Measurements from ENCODE around the gene NKX2-3.

Gene NKX2-3

DNA sequence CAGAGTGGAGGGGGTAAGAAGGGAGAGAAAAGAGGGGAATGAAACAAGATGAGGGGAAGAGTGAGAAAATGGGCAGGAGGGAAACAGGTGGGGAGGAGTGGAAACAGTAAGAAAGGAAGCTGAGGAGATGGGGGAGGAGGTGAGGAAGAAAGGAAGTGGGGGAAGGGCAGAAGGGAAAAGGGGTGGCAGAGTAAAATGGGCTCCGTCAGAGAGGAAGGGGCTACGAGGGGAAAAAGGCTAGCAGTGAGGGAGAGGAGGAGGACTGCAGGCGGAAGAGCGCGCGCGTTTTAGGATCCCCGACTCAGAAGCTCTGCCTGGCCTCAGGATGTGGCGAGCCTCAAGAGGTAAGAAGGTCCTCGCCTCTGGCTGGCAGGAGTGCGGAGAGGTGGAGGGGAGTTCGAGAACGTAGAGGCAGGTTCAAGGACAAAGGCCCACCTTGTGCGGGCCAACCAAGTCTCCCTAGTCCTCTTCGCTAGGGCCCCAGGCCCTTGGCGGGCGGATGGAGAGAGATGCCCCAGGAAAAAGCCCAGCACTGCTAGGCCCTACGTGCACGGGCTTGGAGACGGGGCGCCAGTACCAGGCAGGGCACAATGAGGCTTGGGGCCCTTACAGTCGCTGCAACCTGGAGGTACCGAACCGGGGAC is 5.8 kb upstream of the NKX2-3 start:
- no peak for DNase-seq

DNA sequence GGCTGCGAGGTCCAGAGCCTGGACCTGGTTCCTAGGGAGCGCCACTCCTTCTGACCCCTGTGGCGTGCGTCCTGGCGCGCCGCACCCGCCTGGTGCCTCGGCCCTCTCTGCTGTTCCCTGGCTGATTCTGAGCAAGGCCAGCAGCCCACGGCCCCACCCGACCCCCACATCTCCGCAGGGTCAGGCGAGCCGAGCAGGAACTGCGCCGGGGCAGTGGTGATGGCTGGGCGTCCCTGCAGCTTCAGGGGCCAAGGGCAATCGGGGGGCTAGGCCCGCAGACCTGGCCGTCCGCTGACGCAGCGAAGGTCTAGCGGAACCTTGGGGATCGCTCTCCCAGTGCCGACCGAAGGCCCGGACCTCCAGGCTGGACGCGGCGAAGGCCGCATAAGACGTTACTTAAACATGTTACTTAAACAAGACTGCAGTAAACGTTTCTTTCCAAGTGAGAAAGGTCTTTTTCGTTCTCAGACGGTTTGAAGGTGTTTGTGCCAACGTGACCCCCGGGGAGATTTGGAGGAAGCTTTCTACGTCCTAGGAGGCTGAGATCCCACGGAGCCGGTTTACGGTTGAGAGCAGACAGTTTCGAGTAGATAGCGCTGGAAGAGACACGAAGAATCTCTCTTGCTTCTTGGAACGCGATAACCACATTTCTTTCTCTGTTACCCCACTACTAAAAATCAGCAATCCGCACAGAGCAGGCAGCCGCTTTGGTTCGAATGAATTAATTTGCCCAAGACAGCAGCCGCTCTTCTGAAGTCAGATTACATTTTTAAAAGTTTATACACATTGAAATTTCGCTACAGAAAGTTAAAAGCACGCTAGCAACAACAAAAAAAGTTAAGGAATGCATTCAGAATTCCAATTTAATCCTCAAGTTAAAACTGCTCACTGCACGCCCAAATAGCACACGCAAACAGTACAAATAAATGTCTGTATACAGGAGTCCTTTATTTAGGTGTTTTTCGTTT is 4.9 kb upstream of the NKX2-3 start:
- DNase-seq = no peak

DNA sequence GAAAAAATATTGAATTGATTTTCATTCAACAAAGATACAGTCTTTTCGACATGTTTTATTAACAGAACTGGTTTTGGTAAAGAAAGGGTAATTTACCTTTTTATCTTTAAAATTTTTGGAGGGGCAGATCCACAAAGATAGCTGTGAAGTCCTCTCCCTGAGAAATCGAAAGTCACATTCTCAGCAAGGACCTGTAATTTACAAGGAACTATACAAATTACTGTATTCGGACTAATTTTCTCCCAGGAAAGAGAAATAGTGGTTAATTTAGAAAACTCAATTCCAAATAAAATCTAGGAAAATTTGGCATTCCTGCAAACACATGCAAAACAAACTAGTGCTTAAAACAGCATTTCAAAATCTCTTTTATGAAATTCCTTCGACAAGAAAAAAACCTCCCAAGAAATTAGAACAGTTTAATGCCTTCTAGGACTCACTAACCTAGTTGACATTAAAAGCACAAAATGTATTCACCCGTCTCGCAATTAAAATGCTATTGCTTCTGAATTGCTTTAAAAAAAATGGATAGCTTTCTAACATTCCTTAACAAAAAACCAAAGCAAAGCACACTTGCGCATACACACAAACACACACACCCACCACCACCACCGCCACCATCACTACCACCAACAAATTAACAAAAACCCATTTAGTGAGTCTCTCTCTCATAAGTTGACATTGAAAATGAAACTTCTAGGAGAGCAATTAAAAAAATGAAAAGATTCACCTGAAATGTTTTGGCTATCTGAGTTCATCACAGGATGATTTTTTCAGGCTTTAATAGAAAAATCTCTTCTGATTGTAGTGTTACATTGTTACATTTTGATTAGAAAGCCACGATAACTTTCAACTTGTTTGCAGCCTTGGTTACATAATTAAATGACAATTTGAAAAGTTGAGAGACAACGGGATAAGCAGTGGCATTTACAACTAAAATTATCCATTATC is 4.0 kb upstream of the NKX2-3 start:
- DNase-seq = no peak

DNA sequence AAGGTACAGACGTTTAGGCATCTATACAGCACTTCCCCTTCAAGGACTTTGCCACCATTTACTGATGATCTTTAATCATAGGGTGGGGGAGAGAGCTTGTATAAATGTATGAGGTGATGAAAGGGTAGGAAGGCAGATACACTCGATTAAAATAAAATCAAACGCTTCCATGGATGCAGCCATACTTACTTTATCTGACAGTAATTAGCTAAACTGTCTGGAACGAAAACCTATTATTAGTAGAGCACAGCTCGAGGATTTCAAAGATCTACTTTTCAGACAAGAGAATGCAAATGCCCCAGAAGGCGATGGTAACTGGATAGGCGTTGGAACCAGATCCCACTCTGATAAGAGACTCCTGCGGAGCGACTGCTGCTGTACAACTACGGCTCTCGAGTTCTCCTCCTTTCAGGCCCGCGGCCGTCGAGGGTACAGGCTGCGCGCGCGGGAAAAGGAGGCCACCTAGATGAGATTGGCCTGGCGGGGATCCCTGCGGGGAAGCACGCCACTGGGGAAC is 3.1 kb upstream of the NKX2-3 start:
- no peak for DNase-seq

DNA sequence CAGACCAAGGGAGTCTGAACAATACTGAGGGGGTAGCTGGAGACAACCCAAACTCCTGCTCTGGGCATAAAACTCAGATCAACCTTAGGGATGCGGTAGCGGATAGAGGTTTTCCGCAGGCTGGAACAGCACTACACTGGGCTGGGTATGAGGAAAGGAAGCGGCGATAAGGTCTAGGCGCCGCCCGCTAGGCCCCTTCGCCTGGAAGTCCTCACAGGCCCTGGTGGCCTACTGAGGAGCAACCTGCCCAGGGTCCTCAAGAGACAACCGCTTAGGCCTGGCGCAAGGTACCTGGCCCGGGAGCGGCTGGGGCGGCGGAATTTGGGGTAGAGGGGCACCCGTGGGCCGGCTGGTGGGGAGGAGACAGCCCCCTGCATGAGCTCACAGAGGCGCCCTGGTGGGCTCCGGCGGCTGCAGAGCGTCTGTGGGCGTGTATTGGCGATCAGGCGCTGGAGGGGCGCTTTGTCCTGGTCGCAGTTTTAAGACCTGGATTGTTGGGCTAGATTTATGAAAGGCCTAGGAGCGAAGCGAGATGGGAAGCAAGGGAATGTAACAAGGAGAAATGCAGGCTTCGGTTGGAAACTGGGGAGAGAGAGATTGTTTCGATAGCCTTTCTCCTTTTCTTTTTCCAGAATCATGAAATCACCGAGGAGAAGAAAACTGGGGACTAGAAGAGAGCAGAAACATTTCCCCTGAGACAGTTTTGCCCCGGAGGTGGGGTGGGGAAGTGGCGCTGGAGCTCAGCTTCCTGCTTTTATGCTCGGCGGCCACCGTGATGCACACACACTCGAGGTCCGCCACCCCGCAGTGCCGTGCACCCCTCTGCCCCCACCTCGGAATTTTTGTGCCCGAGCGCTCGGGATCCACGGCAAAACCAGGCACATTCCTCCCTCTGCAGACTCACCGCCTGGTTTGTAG is 2.4 kb upstream of the NKX2-3 start:
- no peak for DNase-seq

DNA sequence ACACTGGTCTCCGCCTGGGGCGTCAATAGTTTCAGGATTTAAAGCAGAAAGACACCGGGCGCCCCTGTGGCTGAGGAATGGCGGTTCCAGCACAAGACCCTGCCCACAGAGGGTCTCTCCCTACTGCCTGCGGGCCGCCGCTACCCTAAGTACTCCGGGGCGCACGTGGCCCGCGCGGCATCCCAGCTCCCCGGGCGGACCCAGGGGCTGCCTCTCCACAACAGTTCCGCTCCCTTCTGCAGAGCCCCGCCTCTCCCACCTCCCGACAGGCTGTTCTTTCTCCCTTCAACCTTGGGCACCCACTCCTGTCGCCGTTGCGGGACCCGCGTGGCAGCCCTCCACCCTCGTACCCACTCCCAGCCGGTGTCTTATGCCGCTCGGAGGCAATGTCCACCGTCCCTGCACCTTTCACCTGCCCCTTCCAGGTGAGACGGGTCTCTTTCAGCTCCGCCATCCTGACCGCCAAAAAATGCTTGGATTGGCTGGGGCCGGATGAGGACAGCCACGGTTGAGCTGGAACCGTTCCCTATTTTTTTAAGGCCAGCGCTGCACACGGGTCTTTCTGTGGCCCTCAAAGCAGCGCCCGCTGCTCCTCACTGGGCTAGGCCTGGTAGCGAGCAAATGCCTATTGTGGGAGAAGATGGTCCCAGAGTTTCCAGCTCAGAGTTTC is 1.6 kb upstream of the NKX2-3 start:
- DNase-seq = no peak

DNA sequence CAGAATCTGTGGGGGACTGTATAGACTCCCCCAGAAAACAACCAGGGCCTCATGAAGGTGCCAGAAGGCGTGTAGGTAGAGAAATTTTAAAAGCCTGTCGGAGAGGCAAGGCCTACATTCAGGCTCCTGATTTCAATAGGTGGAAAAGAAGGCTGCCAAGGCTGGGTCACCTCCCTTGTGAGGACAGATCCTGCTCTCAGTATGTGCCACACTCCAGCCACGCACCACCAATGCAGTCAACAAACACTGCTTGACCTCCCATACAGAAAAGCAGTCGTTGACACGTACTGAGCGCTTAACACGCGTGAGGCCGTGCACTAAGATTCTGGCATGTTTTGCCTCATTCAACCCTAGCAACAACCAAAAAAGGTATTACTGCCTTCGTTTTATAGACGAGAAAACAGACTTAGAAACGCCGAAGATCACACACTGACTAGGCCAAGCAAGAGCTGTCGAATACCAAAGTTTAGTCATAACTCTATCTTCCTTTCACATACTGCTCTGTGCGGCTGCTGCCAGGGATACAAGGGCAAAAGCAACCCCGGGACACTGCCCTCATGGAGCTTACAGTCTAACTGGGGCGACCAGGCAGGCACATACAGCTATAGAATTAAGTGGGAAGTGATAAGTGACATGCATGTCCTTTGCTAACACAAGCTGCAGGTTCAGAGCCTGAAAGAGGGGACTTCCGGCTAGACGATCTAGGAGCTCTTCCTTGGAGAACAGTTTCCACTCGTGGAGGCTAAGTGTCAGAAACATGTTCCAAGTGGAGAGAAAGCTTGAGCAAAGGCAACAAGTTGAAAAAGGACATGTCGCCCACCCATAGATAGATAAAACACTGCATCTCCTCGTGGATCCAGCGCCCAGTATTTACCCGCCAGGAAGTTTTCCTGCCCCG is 797 bp upstream of the NKX2-3 start:
- DNase-seq = no peak

DNA sequence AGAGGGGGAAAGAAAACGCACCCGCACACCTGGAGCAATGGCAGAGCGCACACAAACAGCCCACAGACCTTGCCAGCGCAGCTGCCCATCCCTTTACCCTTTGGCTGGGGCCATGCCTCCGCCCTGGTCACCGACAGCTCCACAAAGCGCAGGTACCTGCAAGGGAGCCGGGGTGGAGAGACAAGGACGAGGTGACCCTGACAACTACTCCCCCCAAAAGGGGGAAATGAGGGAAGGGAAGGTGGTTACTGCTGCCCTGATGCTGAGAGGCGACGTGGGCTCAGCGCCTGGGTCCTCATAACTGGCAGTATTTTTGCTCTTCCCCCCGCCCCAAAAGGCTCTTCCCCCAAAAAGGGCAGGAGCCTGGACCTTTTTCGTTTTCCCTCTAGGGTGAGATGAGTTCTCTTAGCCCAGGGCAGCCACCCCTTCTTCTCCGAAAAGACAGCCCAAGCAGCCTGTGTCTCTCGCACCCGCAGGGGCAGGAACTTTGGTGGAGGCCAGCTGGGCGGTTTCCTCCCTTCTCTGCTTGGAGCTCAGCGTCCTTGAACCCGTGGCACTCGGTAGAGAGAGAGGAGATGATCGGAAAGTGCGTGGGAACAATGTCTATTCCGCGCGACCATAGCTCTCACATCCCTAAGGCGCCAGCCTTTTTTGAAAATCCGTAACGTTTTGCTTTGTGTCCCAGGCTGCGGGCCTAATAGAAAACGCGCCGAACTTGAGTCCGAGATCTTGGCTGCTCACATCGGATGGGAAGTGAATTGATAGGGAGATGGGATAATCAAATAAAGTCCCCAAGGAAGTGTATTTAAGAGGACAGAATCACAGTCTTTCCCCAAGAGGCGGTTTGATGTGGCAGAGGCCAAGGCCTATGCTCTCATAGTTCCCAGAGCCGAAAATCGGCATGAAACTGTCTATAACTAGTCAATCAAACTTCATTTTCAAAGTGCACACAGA is 1.0 kb downstream of the NKX2-3 start:
- no peak for DNase-seq

DNA sequence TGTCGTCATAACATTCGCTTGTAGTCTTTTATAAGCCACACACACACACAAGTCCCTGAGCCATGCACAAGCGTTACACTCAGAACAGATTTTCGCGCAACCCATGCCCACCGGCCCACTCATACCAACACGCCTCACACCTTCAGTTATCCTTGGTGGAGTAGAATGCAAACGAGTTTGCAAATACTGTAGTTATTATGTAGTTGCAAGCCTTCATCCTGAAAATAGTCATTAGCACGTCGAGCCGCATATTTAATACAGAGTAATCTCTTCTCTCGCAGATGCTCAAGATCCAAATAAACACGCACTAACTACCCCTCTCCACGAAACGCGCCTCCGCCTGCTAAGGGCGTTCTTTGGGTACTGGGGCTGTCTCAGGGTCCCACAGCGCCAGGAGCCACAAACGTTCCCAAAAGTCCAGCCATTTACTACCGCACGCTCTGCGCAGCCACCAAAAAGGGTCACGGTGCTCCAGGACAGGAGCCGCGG is 1.8 kb downstream of the NKX2-3 start:
- DNase-seq = no peak

DNA sequence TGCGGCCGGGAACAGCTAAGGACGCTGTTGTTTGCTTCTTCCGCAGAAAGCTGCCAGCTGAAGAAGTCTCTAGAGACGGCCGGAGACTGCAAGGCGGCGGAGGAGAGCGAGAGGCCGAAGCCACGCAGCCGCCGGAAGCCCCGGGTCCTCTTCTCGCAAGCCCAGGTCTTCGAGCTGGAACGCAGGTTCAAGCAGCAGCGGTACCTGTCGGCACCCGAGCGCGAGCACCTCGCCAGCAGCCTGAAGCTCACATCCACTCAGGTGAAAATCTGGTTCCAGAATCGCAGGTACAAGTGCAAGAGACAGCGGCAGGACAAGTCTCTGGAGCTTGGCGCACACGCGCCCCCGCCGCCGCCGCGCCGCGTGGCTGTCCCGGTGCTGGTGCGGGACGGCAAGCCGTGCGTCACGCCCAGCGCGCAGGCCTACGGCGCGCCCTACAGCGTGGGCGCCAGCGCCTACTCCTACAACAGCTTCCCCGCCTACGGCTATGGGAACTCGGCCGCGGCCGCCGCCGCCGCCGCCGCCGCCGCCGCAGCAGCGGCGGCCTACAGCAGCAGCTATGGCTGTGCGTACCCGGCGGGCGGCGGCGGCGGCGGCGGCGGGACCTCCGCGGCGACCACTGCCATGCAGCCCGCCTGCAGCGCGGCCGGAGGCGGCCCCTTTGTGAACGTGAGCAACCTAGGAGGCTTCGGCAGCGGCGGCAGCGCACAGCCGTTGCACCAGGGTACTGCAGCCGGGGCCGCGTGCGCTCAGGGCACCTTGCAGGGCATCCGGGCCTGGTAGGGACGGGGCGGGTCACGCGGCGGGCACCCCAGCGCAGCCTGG is 2.4 kb downstream of the NKX2-3 start:
- DNase-seq = no peak

DNA sequence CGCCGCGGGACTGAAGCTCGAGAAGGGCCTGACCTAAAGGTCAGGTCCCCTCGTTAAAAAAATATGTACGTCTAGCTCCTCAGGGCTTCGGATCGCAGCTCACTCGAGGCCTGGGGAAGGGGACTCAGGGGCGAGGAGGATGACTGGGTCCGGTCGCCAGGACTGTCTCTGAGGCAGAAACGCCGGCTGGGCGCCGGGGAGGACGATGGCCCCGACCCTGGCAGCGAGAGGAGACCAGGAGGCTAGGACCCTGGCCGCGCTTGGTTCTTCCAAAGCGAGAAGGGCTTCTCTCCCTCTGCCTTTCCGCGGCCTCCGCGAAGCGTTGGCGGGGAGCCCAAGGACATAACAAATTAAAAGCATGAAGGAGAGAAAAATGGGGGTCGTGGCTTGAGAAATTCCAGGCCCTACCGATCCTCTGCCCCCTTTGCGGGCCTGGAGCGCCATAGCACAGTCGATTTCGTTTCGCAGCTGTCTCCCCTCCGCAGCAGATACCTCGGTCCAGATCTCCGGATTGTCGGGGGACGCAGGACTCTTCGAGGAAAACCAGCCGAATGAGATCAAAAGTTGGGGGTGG is 3.1 kb downstream of the NKX2-3 start:
- no peak for DNase-seq

DNA sequence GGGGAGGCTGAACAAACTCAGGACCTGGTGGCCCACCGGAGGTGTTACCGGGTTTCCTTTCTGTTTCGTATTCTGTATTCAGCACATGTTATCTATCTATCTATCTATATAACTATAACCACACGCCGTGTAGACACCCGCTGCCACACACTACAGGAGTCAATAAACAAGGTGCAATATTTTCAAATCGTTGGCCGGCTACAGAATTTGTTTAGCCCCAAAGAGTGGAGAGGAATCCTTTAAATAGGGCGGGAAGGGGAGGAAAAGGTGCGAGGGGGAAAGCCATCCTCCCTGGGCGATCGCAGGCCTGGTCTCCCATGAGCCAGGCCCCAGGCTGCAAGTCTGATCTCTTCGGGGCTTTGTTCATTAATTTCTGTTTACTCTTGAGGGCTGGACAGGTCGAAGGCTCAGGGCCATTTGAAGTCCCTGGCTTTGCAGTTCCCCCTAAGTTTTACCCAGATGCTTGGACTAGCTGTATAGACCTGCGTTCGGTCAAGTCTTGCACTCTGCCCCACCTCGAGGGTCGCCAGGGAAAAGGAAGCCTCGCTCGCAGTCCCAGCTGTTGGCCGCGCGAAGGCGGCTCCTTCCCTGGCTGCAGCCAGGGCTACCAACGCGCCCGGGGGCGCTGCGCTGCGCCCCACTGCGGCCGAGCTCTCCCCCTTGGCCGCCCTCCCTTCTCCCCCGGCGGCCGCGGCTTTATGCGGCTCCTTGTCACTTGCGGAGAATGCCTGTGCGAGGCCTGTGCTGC is 3.8 kb downstream of the NKX2-3 start:
- no peak for DNase-seq

DNA sequence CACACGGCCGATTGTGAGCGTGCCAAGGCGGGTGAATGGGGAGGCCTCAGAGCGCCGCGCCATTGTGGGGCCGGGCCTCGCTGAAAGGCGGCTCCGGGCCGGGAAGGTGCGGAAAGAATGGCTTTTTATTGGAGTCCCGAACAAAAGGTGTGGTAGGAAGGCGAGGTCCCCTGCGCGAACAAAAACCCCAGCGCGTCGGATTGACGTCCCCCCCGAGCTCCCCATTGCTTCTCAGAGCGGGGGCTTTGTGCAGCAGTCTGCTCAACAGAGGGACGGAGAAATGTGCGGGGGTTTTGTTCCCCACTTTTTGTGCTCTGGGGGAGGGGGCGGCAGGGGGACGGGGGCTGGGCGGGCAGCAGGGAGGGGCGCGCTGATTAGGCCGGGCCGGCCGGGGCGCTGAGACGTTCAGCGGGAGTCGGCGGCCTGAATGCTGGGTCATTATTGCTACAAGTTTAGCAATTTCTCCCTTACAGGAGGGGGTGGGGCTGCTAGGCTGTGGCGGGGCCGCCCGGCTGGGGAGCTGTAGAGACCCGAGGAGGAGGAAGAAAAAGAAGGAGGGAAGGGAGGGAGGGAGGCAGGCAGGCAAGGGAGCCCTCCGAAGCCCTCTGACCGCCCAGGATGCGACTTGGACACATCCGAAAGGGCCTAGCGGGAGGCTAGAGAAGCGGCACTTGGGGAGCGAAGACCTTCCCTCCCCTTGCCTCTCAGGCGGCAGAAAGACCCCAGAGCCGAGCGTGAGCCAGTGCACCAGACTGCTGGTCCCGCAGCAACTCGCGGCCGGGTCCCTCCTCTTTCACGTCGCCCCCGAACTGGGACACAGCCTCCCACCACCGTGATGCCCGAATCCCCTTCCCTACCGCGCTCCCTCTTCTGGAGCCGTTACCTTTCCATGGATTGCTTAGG is 4.6 kb downstream of the NKX2-3 start:
- DNase-seq = no peak

DNA sequence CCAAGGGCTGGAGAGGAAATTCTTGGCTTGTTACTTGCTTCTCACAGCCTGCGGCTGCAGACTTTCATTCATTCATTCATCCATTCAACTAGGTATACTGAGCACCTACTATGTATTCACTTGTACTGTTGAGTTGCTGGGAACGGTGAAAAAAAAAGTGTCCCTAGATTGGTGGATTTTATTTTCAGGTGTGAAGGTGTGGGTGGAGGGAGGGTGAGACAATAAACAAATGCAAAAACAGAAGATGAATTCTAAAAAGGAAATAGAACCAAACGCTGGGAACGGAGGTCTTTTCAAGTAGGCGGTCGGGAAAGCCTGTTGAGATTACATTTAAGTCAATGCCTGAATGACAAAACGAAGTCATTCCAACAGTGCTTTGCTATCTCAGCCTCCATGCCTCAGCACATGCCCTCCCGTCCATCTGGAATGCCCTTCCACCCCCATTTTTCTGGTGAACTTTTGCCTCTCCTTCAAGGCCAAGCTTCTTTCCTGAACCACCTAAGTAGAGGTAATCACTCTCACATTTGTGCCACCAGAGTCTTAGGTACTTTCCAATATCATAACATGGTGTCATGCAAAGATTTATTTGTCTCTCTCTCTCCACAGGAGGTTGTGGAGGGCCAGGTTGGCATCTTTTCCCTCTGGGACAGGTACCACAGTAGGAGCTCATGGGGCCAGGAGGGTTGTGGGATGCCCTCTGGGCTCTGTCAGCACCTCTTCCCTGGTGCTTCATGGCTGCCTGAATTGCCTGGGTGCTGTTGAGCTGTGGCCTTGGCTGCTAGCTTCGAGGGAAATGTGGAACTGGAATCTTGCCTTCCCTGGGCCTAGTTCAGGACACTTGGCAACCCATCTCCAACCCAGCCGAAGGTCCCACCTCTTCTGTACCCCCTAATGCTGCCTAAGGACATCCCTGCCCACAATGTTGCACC is 5.5 kb downstream of the NKX2-3 start:
- no peak for DNase-seq

Measured in right hindlimb (tissue), 1 donor.